H1 (cell line): ENCODE results near the gene LY9. TPM values are rescaled to one million over a fixed set of nuclear protein-coding genes. Genes with fewer than 3 reads are reported as not detected.

Experiments
- CTCF ChIA-PET: fragments of 300-600 bp; sonication (Branson Sonifier 250); formaldehyde crosslinking; loops from one replicate; lab custom pipeline; 2021; ENCODE audit not compliant: partially characterized antibody; lab: Charles Lee
- POLR2A ChIA-PET: fragments of 300-600 bp; sonication (Branson Sonifier 250); formaldehyde crosslinking; loops from one replicate; lab custom pipeline; 2021; ENCODE audit warnings: inconsistent platforms; ENCODE audit not compliant: partially characterized antibody; lab: Charles Lee
- DNase-seq, 2 experiments: peaks; one replicate each; pipeline versions ENCODE4 v3.0.0 to v3.0.0-alpha.2; 2010 to 2022; ENCODE audit warnings: low spot score in 2 of 2, low read depth in 1 of 2, mixed read lengths in 1 of 2
- FAIRE-seq: peaks from 2 replicates; lab custom pipeline; 2011; peaks lifted over from hg19 to GRCh38; lab: Jason Lieb, UNC
- H2AFZ ChIP-seq: 2 replicates; pipeline ENCODE4 v1.8.1; 2012; ENCODE audit warnings: low read length, inconsistent platforms
- H2AK5ac ChIP-seq: 2 replicates; pipeline ENCODE4 v1.6.1; 2013; ENCODE audit warnings: low read depth, low read length
- H2BK120ac ChIP-seq: replicated peaks from 2 replicates; pipeline ENCODE3; 2013; ENCODE audit warnings: low read depth, low read length, inconsistent platforms
- H2BK12ac ChIP-seq: 2 replicates; pipeline ENCODE4 v1.6.1; 2013; ENCODE audit warnings: low read depth, low read length
- H2BK15ac ChIP-seq: 2 replicates; pipeline ENCODE4 v1.6.1; 2013; ENCODE audit warnings: low read length
- H2BK20ac ChIP-seq: 2 replicates; pipeline ENCODE4 v1.6.1; 2013; ENCODE audit warnings: low read length
- H2BK5ac ChIP-seq: 2 replicates; pipeline ENCODE4 v1.6.1; 2013; ENCODE audit warnings: low read depth, low read length
- H3K14ac ChIP-seq: 2 replicates; pipeline ENCODE4 v1.6.1; 2013; ENCODE audit warnings: inconsistent platforms; ENCODE audit not compliant: insufficient read length
- H3K18ac ChIP-seq: 2 replicates; pipeline ENCODE4 v1.6.1; 2013; ENCODE audit warnings: low read length; ENCODE audit errors: extremely low read depth
- H3K23ac ChIP-seq: 2 replicates; pipeline ENCODE4 v1.6.1; 2013; ENCODE audit warnings: inconsistent platforms; ENCODE audit not compliant: insufficient read length
- H3K23me2 ChIP-seq: 2 replicates; pipeline ENCODE4 v1.6.1; 2013; ENCODE audit warnings: low read depth, low read length
- H3K27ac ChIP-seq: 2 replicates; pipeline ENCODE4 v1.6.1; 2011; ENCODE audit warnings: low read depth, low read length, inconsistent platforms
- H3K27me3 ChIP-seq, 4 experiments: replicated peaks in 1 of 4; 1 replicate in 1 of 4; 2 replicates in 3 of 4; pipeline versions ENCODE4 v1.6.1 to v1.8.1; 2011 to 2013; ENCODE audit warnings: low read length in 3 of 4, mild to moderate bottlenecking in 3 of 4, inconsistent platforms in 2 of 4, mixed read lengths in 2 of 4, moderate library complexity in 1 of 4; ENCODE audit not compliant: control insufficient read depth in 3 of 4, insufficient read depth in 3 of 4; ENCODE audit errors: extremely low read depth in 1 of 4
- H3K36me3 ChIP-seq, 4 experiments: 2 replicates each; pipeline versions ENCODE4 v1.6.1 to v1.8.1; 2011 to 2013; ENCODE audit warnings: mild to moderate bottlenecking in 4 of 4, low read length in 3 of 4, moderate library complexity in 2 of 4, control low read depth in 1 of 4, inconsistent platforms in 1 of 4; ENCODE audit not compliant: insufficient read depth in 4 of 4, control insufficient read depth in 2 of 4
- H3K4ac ChIP-seq: replicated peaks from 2 replicates; pipeline ENCODE3; 2013; ENCODE audit warnings: low read length, low read depth, mixed read lengths, inconsistent platforms; ENCODE audit not compliant: insufficient read length
- H3K4me1 ChIP-seq, 4 experiments: replicated peaks in 1 of 4; 1 replicate in 1 of 4; 2 replicates in 3 of 4; pipeline versions ENCODE4 v1.6.1 to v1.8.1; 2011 to 2013; ENCODE audit warnings: low read length in 3 of 4, inconsistent platforms in 2 of 4, mixed read lengths in 1 of 4; ENCODE audit not compliant: insufficient read depth in 4 of 4, control insufficient read depth in 3 of 4
- H3K4me2 ChIP-seq, 2 experiments: 2 replicates each; pipeline versions ENCODE4 v1.6.1 to v1.8.1; 2011 to 2013; ENCODE audit warnings: low read depth in 2 of 2, low read length in 2 of 2, control low read depth in 1 of 2, inconsistent platforms in 1 of 2, mild to moderate bottlenecking in 1 of 2; ENCODE audit not compliant: insufficient read depth in 1 of 2
- H3K4me3 ChIP-seq, 4 experiments: fragments of 200-600, 300-600 bp in 1 of 4; sonication (generic), shearing (Covaris generic), sonication (Bioruptor Twin) in 1 of 4; 2 replicates each; pipeline versions ENCODE4 v1.5.1 to v1.8.1; 2011 to 2016; ENCODE audit warnings: low read length in 4 of 4, low read depth in 3 of 4, control low read depth in 2 of 4, inconsistent platforms in 2 of 4, mild to moderate bottlenecking in 2 of 4, mixed read lengths in 1 of 4, moderate library complexity in 1 of 4; ENCODE audit not compliant: insufficient read depth in 2 of 4; ENCODE audit errors: extremely low read depth in 1 of 4
- H3K56ac ChIP-seq: replicated peaks from 2 replicates; pipeline ENCODE3; 2013; ENCODE audit warnings: low read depth, mild to moderate bottlenecking, mixed read lengths, low read length, inconsistent platforms; ENCODE audit not compliant: insufficient read length
- H3K79me1 ChIP-seq: 2 replicates; pipeline ENCODE4 v1.6.1; 2013; ENCODE audit warnings: low read depth, low read length, control low read depth
- H3K79me2 ChIP-seq, 2 experiments: 2 replicates each; pipeline versions ENCODE4 v1.6.1 to v1.8.1; 2012 to 2013; ENCODE audit warnings: low read length in 2 of 2, mild to moderate bottlenecking in 2 of 2, inconsistent platforms in 1 of 2; ENCODE audit not compliant: insufficient read depth in 2 of 2, control insufficient read depth in 1 of 2
- H3K9ac ChIP-seq, 4 experiments: replicated peaks in 1 of 4; 1 replicate in 1 of 4; 2 replicates in 3 of 4; pipeline versions ENCODE4 v1.6.1 to v1.8.1; 2011 to 2013; ENCODE audit warnings: low read depth in 3 of 4, low read length in 3 of 4, control low read depth in 2 of 4, mild to moderate bottlenecking in 2 of 4, moderate library complexity in 2 of 4, inconsistent platforms in 1 of 4; ENCODE audit errors: extremely low read depth in 1 of 4
- H3K9me3 ChIP-seq, 2 experiments: 2 replicates each; pipeline versions ENCODE4 v1.6.1 to v1.8.1; 2012 to 2013; ENCODE audit warnings: mild to moderate bottlenecking in 2 of 2, moderate library complexity in 2 of 2, control low read depth in 1 of 2, inconsistent platforms in 1 of 2, low read depth in 1 of 2, low read length in 1 of 2, mixed read lengths in 1 of 2; ENCODE audit not compliant: insufficient read depth in 2 of 2
- H4K20me1 ChIP-seq, 2 experiments: replicated peaks in 1 of 2; 2 replicates each; pipeline versions ENCODE3 to v1.8.1; 2011 to 2013; ENCODE audit warnings: inconsistent platforms in 2 of 2, low read length in 2 of 2, mild to moderate bottlenecking in 1 of 2; ENCODE audit not compliant: insufficient read depth in 2 of 2, control insufficient read depth in 1 of 2
- H4K5ac ChIP-seq: 2 replicates; pipeline ENCODE4 v1.6.1; 2013; ENCODE audit warnings: low read length, low read depth, mixed read lengths, inconsistent platforms; ENCODE audit not compliant: insufficient read length
- H4K8ac ChIP-seq: 2 replicates; pipeline ENCODE4 v1.8.0; 2013; ENCODE audit warnings: mild to moderate bottlenecking, moderate library complexity, low read length, inconsistent platforms; ENCODE audit not compliant: insufficient read depth; ENCODE audit errors: extremely low read depth
- H4K91ac ChIP-seq: replicated peaks from 2 replicates; pipeline ENCODE3; 2013; ENCODE audit warnings: low read length, mixed read lengths, inconsistent platforms; ENCODE audit not compliant: insufficient read length
- ASH2L ChIP-seq: fragments of 200-600, 300-600 bp; sonication (generic); IDR thresholded peaks from one replicate; pipeline ENCODE4 v1.7.1; 2017; ENCODE audit warnings: low read length
- KDM1A ChIP-seq: fragments of 200-600, 300-600 bp; sonication (generic); IDR thresholded peaks from 2 replicates; pipeline ENCODE4 v1.7.1; 2016; ENCODE audit warnings: mild to moderate bottlenecking, low read length, borderline replicate concordance
- RXRA ChIP-seq: IDR thresholded peaks from 2 replicates; pipeline ENCODE4 v1.6.1; 2011; ENCODE audit warnings: low read depth, mild to moderate bottlenecking, low read length, moderate library complexity; ENCODE audit not compliant: insufficient read depth
- WGBS, 2 experiments: shearing (Covaris generic) in 1 of 2; methylation state at CpG; one replicate each; pipeline versions ENCODE4 v1.1.6 to v1.1.7; 2013 to 2015; ENCODE audit warnings: low lambda C conversion rate in 2 of 2, mixed read lengths in 2 of 2, inconsistent platforms in 1 of 2, low coverage in 1 of 2, missing lambda C conversion rate in 1 of 2; ENCODE audit not compliant: insufficient replicate concordance in 2 of 2, insufficient coverage in 1 of 2, insufficient read length in 1 of 2; ENCODE audit errors: extremely low coverage in 1 of 2, missing lambda C conversion rate in 1 of 2; 5-methylcytosine and 5-hydroxymethylcytosine counted together
- polyA plus RNA-seq, 7 experiments: library from polyadenylated mRNA; depleted of rRNA in 3 of 7; stranded (reverse) in 5 of 7; unstranded in 2 of 7; fragments of >200 nt in 5 of 7; fragments of 200-250 nt in 2 of 7; gene quantifications; 1 replicate in 5 of 7; 2 replicates in 1 of 7; 4 replicates in 1 of 7; pipeline versions ENCODE4 v1.2.1 to v1.2.3, GENCODE V29; 2011 to 2013; ENCODE audit warnings: missing spikeins in 2 of 7, mixed read lengths in 2 of 7
- total RNA-seq: library from RNA; stranded (reverse); fragmentation: NEBNext Ultra II Directional; extraction: Animal tissue kit (Norgen Biotek cat#: 25700); gene quantifications from 2 replicates; pipeline ENCODE4 v1.2.1, GENCODE V29; 2021

LY9 gene
- total and polyA plus RNA-seq, 2 of the 8 experiments (the other 6 are each of a cell fraction or from before 2014, with no cell fraction given), result not detected

DNA sequence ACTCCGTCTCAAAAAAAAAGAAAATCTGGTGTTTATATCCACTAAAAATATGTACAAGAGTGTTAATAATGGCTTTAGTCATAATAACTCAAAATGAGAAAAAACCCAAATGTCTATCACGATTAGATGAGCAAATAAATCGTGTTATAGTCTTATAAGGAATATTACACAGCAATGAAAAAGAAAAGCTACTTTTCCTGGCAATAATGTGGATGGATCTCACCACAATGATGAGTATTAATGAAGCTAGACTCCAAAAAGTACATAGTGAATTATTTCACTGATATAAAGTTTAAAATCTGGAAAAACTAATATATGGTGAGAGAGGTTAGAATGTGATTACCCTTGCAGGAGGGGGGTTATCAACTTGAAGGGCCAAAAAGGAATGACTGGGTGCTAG lies 57.0 kb downstream of the LY9 start:
- H2BK15ac ChIP-seq, result no peak overlapping the region
- no peak overlapping the region for H3K4me3 ChIP-seq
- POLR2A ChIA-PET, result no interaction called here
- no peaks in the 10 kb centered on the region for H3K36me3 ChIP-seq
- FAIRE-seq, result no peak
- H2BK12ac ChIP-seq, result no peak overlapping the region
- no peaks in the 10 kb centered on the region for H3K79me2 ChIP-seq
- no peak overlapping the region for H3K14ac ChIP-seq
- H3K79me1 ChIP-seq, result no peaks in the 10 kb centered on the region; the same call in 1 of the 2 replicates
- no peak overlapping the region for H3K18ac ChIP-seq
- H3K9me3 ChIP-seq, result no peaks in the 10 kb centered on the region
- no peaks in the 10 kb centered on the region for H3K4me1 ChIP-seq
- H3K23ac ChIP-seq, result no peak overlapping the region
- no peak overlapping the region for H4K91ac ChIP-seq
- TF ChIP-seq ASH2L (no peak), RXRA (no peak), KDM1A (no peak)
- no peak overlapping the region for H2BK120ac ChIP-seq
- no peaks in the 10 kb centered on the region for H3K23me2 ChIP-seq
- no peak overlapping the region for H2AFZ ChIP-seq
- CTCF ChIA-PET, result interaction anchor here (0.7 to 1.7 kb wide), 6 partner anchors 9 to 99 kb away, joined by 3 to 6 read pairs (median 4); partner anchors contain the start of gene CD244
- no peaks in the 10 kb centered on the region for H4K20me1 ChIP-seq
- no peak for DNase-seq
- no peak overlapping the region for H4K5ac ChIP-seq
- H3K27me3 ChIP-seq, result no peaks in the 10 kb centered on the region
- no peak overlapping the region for H2BK5ac ChIP-seq
- H3K56ac ChIP-seq, result no peak overlapping the region
- H3K4ac ChIP-seq, result no peak overlapping the region
- H3K4me2 ChIP-seq, result no peak overlapping the region
- WGBS, 2 experiments, result 89% methylated on average over 3 of the region's 3 CpGs; no CpG with 5 or more reads in 1 of the 2 experiments
- H3K27ac ChIP-seq, result no peak overlapping the region
- H4K8ac ChIP-seq, result no peak overlapping the region
- no peak overlapping the region for H2AK5ac ChIP-seq
- H2BK20ac ChIP-seq, result no peak overlapping the region
- no peak overlapping the region for H3K9ac ChIP-seq
